ENCODE measurements around the gene ACO1.
A peak's percentile ranks its signal among the peaks of the same experiment; 100 is the strongest.

The ACO1 gene

GRCh38 chr9:32431196-32431595 lies 46.8 kb downstream of the ACO1 start:
- Histone ChIP-seq H3K27me3 (no peaks in the 10 kb centered on the region), H3K27ac (peak overlapping the region; percentile 6 to 43), H3K9me3 (no peaks in the 10 kb centered on the region), H3K4me3 (no peak overlapping the region), H3K36me3 (peaks cover 59 to 90% (median 77%) of the 10 kb centered on the region in 3 donors), H3K4me1 (peaks cover 0 to 21% (median 0%) of the 10 kb centered on the region in 4 donors)
- TF ChIP-seq, protein P1, sequence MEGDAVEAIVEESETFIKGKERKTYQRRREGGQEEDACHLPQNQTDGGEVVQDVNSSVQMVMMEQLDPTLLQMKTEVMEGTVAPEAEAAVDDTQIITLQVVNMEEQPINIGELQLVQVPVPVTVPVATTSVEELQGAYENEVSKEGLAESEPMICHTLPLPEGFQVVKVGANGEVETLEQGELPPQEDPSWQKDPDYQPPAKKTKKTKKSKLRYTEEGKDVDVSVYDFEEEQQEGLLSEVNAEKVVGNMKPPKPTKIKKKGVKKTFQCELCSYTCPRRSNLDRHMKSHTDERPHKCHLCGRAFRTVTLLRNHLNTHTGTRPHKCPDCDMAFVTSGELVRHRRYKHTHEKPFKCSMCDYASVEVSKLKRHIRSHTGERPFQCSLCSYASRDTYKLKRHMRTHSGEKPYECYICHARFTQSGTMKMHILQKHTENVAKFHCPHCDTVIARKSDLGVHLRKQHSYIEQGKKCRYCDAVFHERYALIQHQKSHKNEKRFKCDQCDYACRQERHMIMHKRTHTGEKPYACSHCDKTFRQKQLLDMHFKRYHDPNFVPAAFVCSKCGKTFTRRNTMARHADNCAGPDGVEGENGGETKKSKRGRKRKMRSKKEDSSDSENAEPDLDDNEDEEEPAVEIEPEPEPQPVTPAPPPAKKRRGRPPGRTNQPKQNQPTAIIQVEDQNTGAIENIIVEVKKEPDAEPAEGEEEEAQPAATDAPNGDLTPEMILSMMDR (IDR thresholded peaks at IDR 0.05) = no peak
- intact Hi-C loops (cut with DNase I; ENCODE audit: low total_unique reads) = loop anchor here (5.0 kb wide), 1 partner anchor 49 kb away; the partner anchor contains the start of gene ACO1
- no peak for DNase-seq

GRCh38 chr9:32431940-32432555 lies 47.6 kb downstream of the ACO1 start:
- DNase-seq = peak in 1 of 2 donors; percentile 39
- Histone ChIP-seq H3K4me3 (no peak overlapping the region), H3K4me1 (peaks cover 0 to 21% (median 0%) of the 10 kb centered on the region in 4 donors), H3K9me3 (no peaks in the 10 kb centered on the region), H3K36me3 (peaks cover 63 to 90% (median 77%) of the 10 kb centered on the region in 3 donors), H3K27me3 (no peaks in the 10 kb centered on the region), H3K27ac (peak overlapping the region in 1 of 2 donors; percentile 43)
- TF ChIP-seq, protein P1 (IDR thresholded peaks at IDR 0.05) = peak; percentile 48 to 49
- intact Hi-C loops (cut with DNase I; ENCODE audit: low total_unique reads) = loop anchor here (5.0 kb wide), 1 partner anchor 50 kb away; the partner anchor contains the start of gene ACO1

DNA sequence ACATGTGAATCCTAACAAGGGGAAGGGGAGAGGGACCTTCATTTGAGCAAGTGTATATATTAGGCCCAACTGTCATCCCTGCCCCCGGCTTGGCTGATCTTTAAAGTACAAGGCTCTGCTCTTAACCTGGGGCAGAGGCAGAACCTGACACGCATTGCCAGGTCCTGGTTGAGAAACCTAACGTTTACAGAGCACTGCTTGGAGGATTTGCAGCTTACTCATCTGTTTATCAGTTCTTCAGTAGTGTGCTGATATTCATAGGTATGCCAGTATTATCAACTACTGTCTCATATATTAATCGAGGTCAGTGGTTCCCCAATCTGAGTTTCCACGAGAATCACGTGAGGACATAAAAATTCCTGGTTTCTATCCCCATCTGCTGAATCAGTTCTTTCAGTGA lies 50.4 kb downstream of the ACO1 start:
- Histone ChIP-seq H3K27me3 (no peaks in the 10 kb centered on the region), H3K4me3 (no peak overlapping the region), H3K9me3 (no peaks in the 10 kb centered on the region), H3K4me1 (peaks cover 0 to 21% (median 0%) of the 10 kb centered on the region in 4 donors), H3K27ac (no peak overlapping the region), H3K36me3 (peaks cover 55 to 92% (median 69%) of the 10 kb centered on the region in 3 donors)
- TF ChIP-seq, protein P1 (IDR thresholded peaks at IDR 0.05) = no peak
- intact Hi-C loops (cut with DNase I; ENCODE audit: low total_unique reads) = loop anchor here (5.0 kb wide), 1 partner anchor 53 kb away; the partner anchor contains the start of gene ACO1
- DNase-seq = no peak

DNA sequence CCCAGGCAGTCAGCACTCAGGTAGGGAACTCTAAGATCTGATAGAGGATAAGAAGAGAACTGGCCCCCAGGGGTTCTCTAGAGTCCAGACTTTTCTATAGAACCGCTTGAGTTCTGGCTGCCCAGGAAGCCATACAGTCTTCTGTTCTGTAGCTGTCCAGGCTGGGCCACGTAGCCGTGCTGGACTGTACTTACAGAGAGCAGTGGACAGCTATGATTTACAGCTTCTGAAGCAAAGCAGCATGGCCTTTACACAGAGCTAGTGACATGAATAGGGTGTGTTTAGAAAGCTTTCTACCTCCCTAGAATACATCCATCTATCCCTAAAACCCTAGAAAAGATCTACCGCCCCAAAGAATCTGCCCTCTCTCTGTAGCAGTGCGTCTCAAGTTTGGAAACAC lies 57.2 kb downstream of the ACO1 start:
- H3K27ac ChIP-seq = no peak overlapping the region
- no peak overlapping the region for H3K4me3 ChIP-seq
- TF ChIP-seq, protein P1 (IDR thresholded peaks at IDR 0.05) = no peak
- intact Hi-C loops (cut with DNase I; ENCODE audit: low total_unique reads) = no loop called here
- DNase-seq = no peak
- H3K27me3 ChIP-seq = no peaks in the 10 kb centered on the region
- H3K36me3 ChIP-seq = peaks cover 44 to 75% (median 44%) of the 10 kb centered on the region in 3 donors
- no peaks in the 10 kb centered on the region for H3K4me1 ChIP-seq
- no peaks in the 10 kb centered on the region for H3K9me3 ChIP-seq

GRCh38 chr9:32442433-32442832 lies 58.0 kb downstream of the ACO1 start:
- intact Hi-C loops (cut with DNase I; ENCODE audit: low total_unique reads) = no loop called here
- TF ChIP-seq, protein P1 (IDR thresholded peaks at IDR 0.05) = no peak
- peaks cover 41 to 74% (median 44%) of the 10 kb centered on the region in 3 donors for H3K36me3 ChIP-seq

More at GRCh38 chr9:32442433-32442832, 58.0 kb downstream of the ACO1 start:
- no peak for DNase-seq
- H3K27ac ChIP-seq = no peak overlapping the region
- no peak overlapping the region for H3K4me3 ChIP-seq
- no peaks in the 10 kb centered on the region for H3K27me3 ChIP-seq
- no peaks in the 10 kb centered on the region for H3K4me1 ChIP-seq
- no peaks in the 10 kb centered on the region for H3K9me3 ChIP-seq

All from tibial artery (tissue), 4 donors.